ENCODE results near the gene DUOXA1. TPM values are rescaled to one million over a fixed set of nuclear protein-coding genes. Genes with fewer than 3 reads are reported as not detected.
A peak's percentile ranks its signal among the peaks of the same experiment; 100 is the strongest.

Gene DUOXA1
- total RNA-seq, 1 experiment from 2014 or later: not detected

GRCh38 chr15:45118996-45119395, 10.7 kb downstream of the DUOXA1 start:
- in situ Hi-C loops (cut with HindIII; ENCODE audit: low pct_unique_long_range_greater_than_20kb, low sequenced_read_pairs): no loop called here
- DNase-seq (ENCODE audit: low read depth, low spot score): no peak

GRCh38 chr15:45118131-45118588, 11.5 kb downstream of the DUOXA1 start:
- in situ Hi-C loops (cut with HindIII; ENCODE audit: low pct_unique_long_range_greater_than_20kb, low sequenced_read_pairs): no loop called here
- DNase-seq (ENCODE audit: low read depth, low spot score): peak; percentile 89

GRCh38 chr15:45117308-45118130, 12.2 kb downstream of the DUOXA1 start:
- in situ Hi-C loops (cut with HindIII; ENCODE audit: low pct_unique_long_range_greater_than_20kb, low sequenced_read_pairs): no loop called here
- no peak for DNase-seq (ENCODE audit: low read depth, low spot score)

- in situ Hi-C loops (cut with HindIII; ENCODE audit: low pct_unique_long_range_greater_than_20kb, low sequenced_read_pairs): no loop called here
- no peak for DNase-seq (ENCODE audit: low read depth, low spot score)
Observed at GRCh38 chr15:45116482-45117307, 13.0 kb downstream of the DUOXA1 start.

GRCh38 chr15:45116006-45116481, 13.6 kb downstream of the DUOXA1 start:
- DNase-seq (ENCODE audit: low read depth, low spot score): no peak

DNA sequence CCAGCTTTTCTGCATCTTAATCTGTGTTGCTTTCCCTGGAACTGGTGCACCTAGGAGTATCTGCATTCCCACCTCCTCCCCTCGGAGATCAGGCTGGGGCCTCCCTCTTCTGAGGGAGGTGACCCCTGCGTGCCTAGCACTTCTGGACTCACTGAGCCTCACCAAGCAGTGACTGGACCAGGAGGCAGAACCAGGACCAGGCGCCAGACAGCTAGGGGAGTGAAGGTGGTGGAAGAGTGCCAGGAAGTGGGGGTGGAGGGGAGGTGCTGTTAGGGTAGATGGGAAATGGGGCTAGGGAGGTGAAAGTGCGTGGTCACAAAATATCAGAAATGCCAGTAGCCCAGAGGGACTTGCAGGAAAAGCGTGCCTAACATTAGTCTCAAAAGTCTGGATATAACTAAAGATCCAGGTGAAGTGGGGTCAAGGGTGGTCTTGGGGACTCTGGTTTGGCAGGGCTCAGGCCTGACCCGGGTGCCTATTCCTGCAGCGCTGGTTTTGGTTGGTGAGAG, 14.3 kb downstream of the DUOXA1 start:
- in situ Hi-C loops (cut with HindIII; ENCODE audit: low pct_unique_long_range_greater_than_20kb, low sequenced_read_pairs): no loop called here
- DNase-seq (ENCODE audit: low read depth, low spot score): no peak

More at GRCh38 chr15:45116006-45116481, 13.6 kb downstream of the DUOXA1 start:
- in situ Hi-C loops (cut with HindIII; ENCODE audit: low pct_unique_long_range_greater_than_20kb, low sequenced_read_pairs): no loop called here

- DNase-seq (ENCODE audit: low read depth, low spot score): no peak
- in situ Hi-C loops (cut with HindIII; ENCODE audit: low pct_unique_long_range_greater_than_20kb, low sequenced_read_pairs): no loop called here
Observed at GRCh38 chr15:45114751-45115085, 15.0 kb downstream of the DUOXA1 start.

DNA sequence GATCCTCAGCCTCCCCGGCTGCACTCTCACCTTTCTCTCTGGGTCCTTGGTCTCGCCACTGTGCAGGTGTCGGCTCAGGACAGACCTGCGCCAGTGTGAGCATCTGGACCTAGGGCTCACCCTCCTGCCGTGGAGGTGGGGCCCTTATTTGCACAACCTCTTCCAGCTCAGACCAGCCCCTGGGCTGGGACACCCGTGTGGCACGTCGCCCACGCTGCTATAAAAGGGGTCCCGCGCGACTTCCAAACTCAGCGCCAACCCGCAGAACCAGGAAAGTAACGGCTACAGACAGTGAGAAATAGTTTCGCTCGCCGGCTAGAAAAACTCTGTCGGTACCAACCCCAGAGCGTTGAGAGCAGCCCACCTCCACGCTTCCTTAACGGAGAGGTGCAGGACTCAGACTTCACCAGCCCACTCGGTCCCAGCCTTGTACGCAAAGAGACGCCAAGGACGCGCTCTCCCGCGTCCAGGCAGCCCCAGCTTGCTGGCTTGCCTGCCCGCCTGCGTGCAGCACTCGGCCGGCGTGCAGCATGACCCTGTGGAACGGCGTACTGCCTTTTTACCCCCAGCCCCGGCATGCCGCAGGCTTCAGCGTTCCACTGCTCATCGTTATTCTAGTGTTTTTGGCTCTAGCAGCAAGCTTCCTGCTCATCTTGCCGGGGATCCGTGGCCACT, 15.5 kb downstream of the DUOXA1 start, which contains the start of the genes DUOX2 and DUOXA2:
Gene DUOX2 (minus strand): TSS at position 97 of the 675 bp plus-strand sequence. CDS start 761 bp downstream, outside the sequence.
Gene DUOXA2 (plus strand): TSS at position 251 of the 675 bp plus-strand sequence. CDS start 280 bp downstream, at position 531.
- no peak for DNase-seq (ENCODE audit: low read depth, low spot score)
- in situ Hi-C loops (cut with HindIII; ENCODE audit: low pct_unique_long_range_greater_than_20kb, low sequenced_read_pairs): no loop called here

GRCh38 chr15:45113380-45113990, 16.2 kb downstream of the DUOXA1 start:
- DNase-seq (ENCODE audit: low read depth, low spot score): no peak
- in situ Hi-C loops (cut with HindIII; ENCODE audit: low pct_unique_long_range_greater_than_20kb, low sequenced_read_pairs): no loop called here

DNA sequence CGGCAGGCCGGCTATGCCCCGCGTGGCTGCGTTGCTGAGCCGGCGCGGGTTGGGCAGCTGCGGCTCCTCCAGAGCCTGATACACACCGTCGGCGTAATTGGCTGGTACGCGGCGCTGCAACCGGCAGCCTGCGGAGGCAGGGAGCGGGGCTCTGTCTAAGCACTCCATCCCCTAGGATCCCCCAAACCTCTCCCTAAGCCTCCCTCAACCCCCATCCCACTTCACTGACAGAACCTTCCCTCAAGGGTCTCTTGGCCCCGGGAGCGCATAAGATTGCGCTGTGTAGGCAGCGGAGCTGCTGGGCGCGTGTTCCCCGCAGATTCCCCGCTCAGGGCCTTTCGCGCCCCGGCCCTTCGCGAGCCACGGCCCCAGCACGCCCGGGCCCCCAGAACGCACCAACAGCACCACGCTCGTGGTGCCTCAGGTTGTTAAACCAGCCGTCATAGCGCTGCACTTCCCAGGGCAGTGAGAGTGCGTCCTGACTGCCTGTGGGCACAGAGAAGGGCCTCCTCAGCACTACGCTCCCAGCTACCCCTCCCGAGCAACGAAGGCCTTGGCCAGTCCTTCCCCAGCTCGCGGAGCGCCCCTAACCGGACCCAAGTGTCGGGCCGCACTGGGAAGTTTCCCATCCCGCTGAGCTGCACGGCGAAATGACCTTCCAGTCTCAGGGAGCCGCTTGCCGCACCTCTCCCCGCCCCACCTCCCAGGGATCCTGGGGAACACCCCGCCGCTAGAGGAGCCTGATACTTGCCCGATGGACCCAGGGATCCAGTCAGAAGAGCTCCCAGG, 16.9 kb downstream of the DUOXA1 start:
- in situ Hi-C loops (cut with HindIII; ENCODE audit: low pct_unique_long_range_greater_than_20kb, low sequenced_read_pairs): no loop called here
- no peak for DNase-seq (ENCODE audit: low read depth, low spot score)

DNA sequence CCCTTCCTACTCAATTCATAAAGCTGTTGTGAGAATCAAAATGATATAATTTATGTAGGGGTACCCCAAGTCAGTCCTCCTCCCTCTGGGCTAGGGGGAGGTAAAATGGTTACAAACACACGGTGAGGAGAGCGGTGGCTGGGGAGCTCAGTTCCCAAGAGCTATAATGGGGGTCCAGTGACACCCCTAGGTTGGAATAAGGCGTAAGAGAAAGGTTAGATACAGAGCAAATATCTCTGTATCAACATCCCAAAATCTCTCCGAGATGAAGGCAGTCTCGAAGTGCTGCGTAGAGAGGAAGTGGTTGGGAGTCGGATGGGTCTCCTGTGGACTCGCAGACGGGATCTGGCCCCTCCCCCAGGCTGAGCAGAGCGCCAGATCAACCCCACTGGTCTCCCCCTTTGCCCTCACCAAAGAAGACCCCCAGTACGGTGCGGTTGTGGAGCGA, 17.5 kb downstream of the DUOXA1 start:
- DNase-seq (ENCODE audit: low read depth, low spot score): no peak
- in situ Hi-C loops (cut with HindIII; ENCODE audit: low pct_unique_long_range_greater_than_20kb, low sequenced_read_pairs): no loop called here

- no peak for DNase-seq (ENCODE audit: low read depth, low spot score)
- in situ Hi-C loops (cut with HindIII; ENCODE audit: low pct_unique_long_range_greater_than_20kb, low sequenced_read_pairs): no loop called here
Observed at GRCh38 chr15:45111390-45112142, 18.1 kb downstream of the DUOXA1 start.

- no peak for DNase-seq (ENCODE audit: low read depth, low spot score)
- in situ Hi-C loops (cut with HindIII; ENCODE audit: low pct_unique_long_range_greater_than_20kb, low sequenced_read_pairs): no loop called here
Observed at GRCh38 chr15:45110256-45110820, 19.3 kb downstream of the DUOXA1 start.

GRCh38 chr15:45107941-45108630, 21.6 kb downstream of the DUOXA1 start:
- no peak for DNase-seq (ENCODE audit: low read depth, low spot score)
- in situ Hi-C loops (cut with HindIII; ENCODE audit: low pct_unique_long_range_greater_than_20kb, low sequenced_read_pairs): no loop called here
